Measurements from ENCODE around the gene VWA8.

Gene VWA8

GRCh38 chr13:41708713-41709112, 252.2 kb downstream of the VWA8 start:
- Mint-ChIP-seq H3K9me3 (no peaks in the 10 kb centered on the region), H3K27me3 (no peaks in the 10 kb centered on the region), H3K4me3 (no peak overlapping the region), H3K27ac (no peak overlapping the region), H3K4me1 (ENCODE audit: low read depth) (peaks cover 7% of the 10 kb centered on the region), H3K36me3 (ENCODE audit: low read depth) (peaks cover 29% of the 10 kb centered on the region)

- no peaks in the 10 kb centered on the region for H3K9me3 Mint-ChIP-seq
- H3K27ac Mint-ChIP-seq: no peak overlapping the region
- H3K4me3 Mint-ChIP-seq: no peak overlapping the region
- H3K36me3 Mint-ChIP-seq (ENCODE audit: low read depth): peaks cover 29% of the 10 kb centered on the region
- peaks cover 7% of the 10 kb centered on the region for H3K4me1 Mint-ChIP-seq (ENCODE audit: low read depth)
- no peaks in the 10 kb centered on the region for H3K27me3 Mint-ChIP-seq
Measured at GRCh38 chr13:41707194-41707821, 253.6 kb downstream of the VWA8 start.

DNA sequence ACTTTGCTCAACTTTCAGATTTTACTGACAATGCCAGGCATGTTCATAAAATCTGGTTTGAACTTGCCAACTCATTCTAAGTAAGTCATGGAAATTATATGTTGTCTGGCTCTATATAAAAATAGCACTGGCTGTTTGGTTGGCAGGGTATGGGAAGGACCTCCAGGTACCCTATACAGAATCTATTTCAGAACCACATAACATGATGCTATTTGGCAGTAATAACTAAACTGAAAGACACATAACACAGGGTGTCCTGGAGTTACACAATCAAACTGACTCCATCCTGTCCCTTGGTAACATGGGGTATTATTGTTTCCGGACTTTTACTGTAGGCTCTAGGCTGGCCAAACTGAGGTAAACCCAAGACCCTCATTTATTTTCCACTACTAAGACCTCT, 254.8 kb downstream of the VWA8 start:
- Mint-ChIP-seq H3K27ac (no peak overlapping the region), H3K9me3 (no peaks in the 10 kb centered on the region), H3K4me3 (no peak overlapping the region), H3K27me3 (no peaks in the 10 kb centered on the region), H3K4me1 (ENCODE audit: low read depth) (peaks cover 7% of the 10 kb centered on the region), H3K36me3 (ENCODE audit: low read depth) (peaks cover 28% of the 10 kb centered on the region)

- Mint-ChIP-seq H3K27me3 (no peaks in the 10 kb centered on the region), H3K27ac (no peak overlapping the region), H3K9me3 (no peaks in the 10 kb centered on the region), H3K4me1 (ENCODE audit: low read depth) (peaks cover 7% of the 10 kb centered on the region), H3K4me3 (no peak overlapping the region), H3K36me3 (ENCODE audit: low read depth) (peaks cover 22% of the 10 kb centered on the region)
Measured at GRCh38 chr13:41702540-41702939, 258.4 kb downstream of the VWA8 start.

- H3K9me3 Mint-ChIP-seq: no peaks in the 10 kb centered on the region
- peaks cover 22% of the 10 kb centered on the region for H3K36me3 Mint-ChIP-seq (ENCODE audit: low read depth)
- H3K27ac Mint-ChIP-seq: no peak overlapping the region
- H3K27me3 Mint-ChIP-seq: no peaks in the 10 kb centered on the region
- no peak overlapping the region for H3K4me3 Mint-ChIP-seq
- peaks cover 7% of the 10 kb centered on the region for H3K4me1 Mint-ChIP-seq (ENCODE audit: low read depth)
Measured at GRCh38 chr13:41701676-41702075, 259.2 kb downstream of the VWA8 start.

DNA sequence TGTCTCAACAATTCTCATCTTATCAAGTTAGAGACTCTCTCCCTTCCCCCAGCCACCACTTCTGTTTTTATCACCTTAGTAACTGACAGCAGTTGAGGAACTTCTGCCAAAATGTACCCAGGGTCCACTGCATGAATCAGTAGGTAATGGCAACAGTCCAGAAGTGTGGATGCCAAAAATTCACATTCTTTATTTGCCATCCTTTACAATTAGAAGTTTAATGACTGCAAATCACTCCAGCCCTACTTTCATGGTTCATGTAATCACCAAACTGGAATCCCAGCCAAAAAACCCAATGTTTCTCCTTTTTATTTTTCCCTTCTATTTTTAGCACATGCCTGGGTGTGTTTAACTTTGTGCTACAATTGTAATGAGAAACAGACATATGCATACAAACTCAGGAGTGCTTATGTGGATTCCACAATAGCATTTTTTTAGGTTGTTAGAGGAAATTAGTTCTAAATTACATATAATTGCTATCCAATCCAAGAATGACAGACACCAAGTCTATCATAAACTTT, 260.1 kb downstream of the VWA8 start:
- Mint-ChIP-seq H3K4me1 (ENCODE audit: low read depth) (peaks cover 4% of the 10 kb centered on the region), H3K36me3 (ENCODE audit: low read depth) (peaks cover 22% of the 10 kb centered on the region), H3K27me3 (no peaks in the 10 kb centered on the region), H3K4me3 (no peak overlapping the region), H3K9me3 (no peaks in the 10 kb centered on the region), H3K27ac (no peak overlapping the region)

DNA sequence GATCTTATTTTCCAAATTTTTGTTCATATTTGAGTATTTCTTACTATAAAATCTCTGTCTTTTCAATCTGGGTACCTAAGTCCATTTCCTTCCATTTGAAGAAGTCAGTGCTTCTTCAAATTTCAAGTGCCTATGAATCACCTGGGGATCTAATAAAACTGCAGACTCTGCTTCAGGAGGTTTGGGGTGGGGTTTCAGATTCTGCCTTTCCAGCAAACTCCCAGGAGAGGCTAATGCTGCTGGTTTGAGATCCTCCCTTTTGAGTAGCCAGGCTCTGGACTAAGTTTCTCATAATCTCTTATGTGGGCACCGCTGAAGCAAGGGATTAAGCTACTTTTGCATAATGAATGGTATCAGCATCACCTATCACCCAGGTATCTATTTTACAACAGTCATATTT, 261.1 kb downstream of the VWA8 start:
- Mint-ChIP-seq H3K4me1 (ENCODE audit: low read depth) (peaks cover 14% of the 10 kb centered on the region), H3K4me3 (no peak overlapping the region), H3K27ac (no peak overlapping the region), H3K9me3 (no peaks in the 10 kb centered on the region), H3K36me3 (ENCODE audit: low read depth) (peaks cover 17% of the 10 kb centered on the region), H3K27me3 (no peaks in the 10 kb centered on the region)

DNA sequence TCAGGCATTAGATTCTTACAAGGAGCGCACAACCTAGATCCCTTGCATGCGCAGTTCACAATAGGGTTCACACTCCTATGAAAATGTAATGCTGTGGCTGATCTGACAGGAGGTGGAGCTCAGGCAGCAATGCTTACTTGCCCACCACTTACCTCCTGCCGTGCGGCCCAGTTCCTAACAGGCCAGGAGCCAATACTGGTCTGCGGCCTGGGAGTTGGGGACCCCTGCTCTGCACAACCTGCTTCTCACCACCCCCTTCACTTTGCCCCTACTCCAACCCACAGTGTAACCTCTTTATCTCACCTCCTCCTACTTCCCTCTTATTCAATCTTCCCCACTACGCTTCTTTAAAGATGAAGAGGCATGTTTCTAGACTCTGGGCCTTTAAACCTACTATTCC, 263.3 kb downstream of the VWA8 start:
- no peaks in the 10 kb centered on the region for H3K9me3 Mint-ChIP-seq
- no peak overlapping the region for H3K27ac Mint-ChIP-seq
- H3K36me3 Mint-ChIP-seq (ENCODE audit: low read depth): peaks cover 20% of the 10 kb centered on the region
- no peak overlapping the region for H3K4me3 Mint-ChIP-seq
- H3K27me3 Mint-ChIP-seq: no peaks in the 10 kb centered on the region
- peaks cover 16% of the 10 kb centered on the region for H3K4me1 Mint-ChIP-seq (ENCODE audit: low read depth)

- Mint-ChIP-seq H3K36me3 (ENCODE audit: low read depth) (peaks cover 21% of the 10 kb centered on the region), H3K4me3 (no peak overlapping the region), H3K27ac (no peak overlapping the region), H3K9me3 (no peaks in the 10 kb centered on the region), H3K27me3 (no peaks in the 10 kb centered on the region), H3K4me1 (ENCODE audit: low read depth) (peaks cover 16% of the 10 kb centered on the region)
Measured at GRCh38 chr13:41696163-41697003, 264.5 kb downstream of the VWA8 start.

GRCh38 chr13:41694545-41695301, 266.2 kb downstream of the VWA8 start:
- no peak overlapping the region for H3K27ac Mint-ChIP-seq
- H3K27me3 Mint-ChIP-seq: no peaks in the 10 kb centered on the region
- H3K36me3 Mint-ChIP-seq (ENCODE audit: low read depth): peaks cover 30% of the 10 kb centered on the region
- H3K9me3 Mint-ChIP-seq: no peaks in the 10 kb centered on the region
- peaks cover 16% of the 10 kb centered on the region for H3K4me1 Mint-ChIP-seq (ENCODE audit: low read depth)
- no peak overlapping the region for H3K4me3 Mint-ChIP-seq

DNA sequence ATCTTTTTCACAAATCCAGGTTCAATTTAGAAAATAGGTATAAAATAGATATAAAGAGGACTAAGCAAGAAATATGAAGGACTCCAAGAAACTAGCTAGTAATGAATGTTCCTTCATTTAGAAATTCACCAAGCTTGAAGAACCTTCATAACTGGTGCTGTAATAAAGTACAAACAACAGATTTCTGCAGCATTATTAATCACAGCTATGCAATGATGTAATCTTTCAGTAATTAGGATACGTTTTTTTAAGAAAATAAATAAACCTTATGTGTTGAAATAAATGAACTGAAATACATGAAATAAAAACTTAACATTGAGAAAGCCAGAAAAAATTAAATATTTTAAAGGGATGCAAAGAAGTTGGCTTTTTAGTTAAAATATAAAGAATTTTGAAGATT, 267.5 kb downstream of the VWA8 start:
- peaks cover 16% of the 10 kb centered on the region for H3K4me1 Mint-ChIP-seq (ENCODE audit: low read depth)
- H3K27me3 Mint-ChIP-seq: no peaks in the 10 kb centered on the region
- H3K27ac Mint-ChIP-seq: no peak overlapping the region
- no peak overlapping the region for H3K4me3 Mint-ChIP-seq
- peaks cover 34% of the 10 kb centered on the region for H3K36me3 Mint-ChIP-seq (ENCODE audit: low read depth)
- H3K9me3 Mint-ChIP-seq: no peaks in the 10 kb centered on the region

DNA sequence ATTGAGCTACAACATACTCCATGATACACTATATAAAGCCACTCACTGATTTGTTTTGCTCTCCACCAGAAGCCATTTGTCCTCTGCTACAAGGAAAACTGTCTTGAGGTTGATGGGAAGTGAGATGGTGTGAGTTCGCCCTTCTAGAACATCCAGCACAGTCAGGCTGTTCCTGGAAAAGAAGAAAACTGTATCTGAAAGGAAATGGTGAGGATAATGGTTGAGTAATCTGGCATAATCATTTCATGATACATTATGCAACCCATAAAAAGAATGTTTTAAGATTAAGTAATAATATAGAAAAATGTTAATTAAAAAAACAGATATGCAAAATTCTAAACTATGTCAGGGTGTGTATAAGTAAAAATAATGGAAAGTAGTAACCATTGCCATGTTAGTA, 269.6 kb downstream of the VWA8 start:
- H3K4me1 Mint-ChIP-seq (ENCODE audit: low read depth): peaks cover 12% of the 10 kb centered on the region
- no peaks in the 10 kb centered on the region for H3K27me3 Mint-ChIP-seq
- H3K4me3 Mint-ChIP-seq: no peak overlapping the region

GRCh38 chr13:41682766-41683165, 278.1 kb downstream of the VWA8 start:
- Mint-ChIP-seq H3K27me3 (no peaks in the 10 kb centered on the region), H3K4me3 (no peak overlapping the region), H3K9me3 (no peaks in the 10 kb centered on the region), H3K4me1 (ENCODE audit: low read depth) (peaks cover 21% of the 10 kb centered on the region), H3K36me3 (ENCODE audit: low read depth) (peaks cover 63% of the 10 kb centered on the region), H3K27ac (no peak overlapping the region)

More for the DNA sequence above, 269.6 kb downstream of the VWA8 start:
- Mint-ChIP-seq H3K9me3 (no peaks in the 10 kb centered on the region), H3K36me3 (ENCODE audit: low read depth) (peaks cover 36% of the 10 kb centered on the region), H3K27ac (no peak overlapping the region)

GRCh38 chr13:41682001-41682400, 278.9 kb downstream of the VWA8 start:
- Mint-ChIP-seq H3K27ac (no peak overlapping the region), H3K27me3 (no peaks in the 10 kb centered on the region), H3K4me3 (no peak overlapping the region), H3K9me3 (no peaks in the 10 kb centered on the region), H3K4me1 (ENCODE audit: low read depth) (peaks cover 21% of the 10 kb centered on the region), H3K36me3 (ENCODE audit: low read depth) (peaks cover 66% of the 10 kb centered on the region)

GRCh38 chr13:41681587-41681986, 279.3 kb downstream of the VWA8 start:
- H3K4me1 Mint-ChIP-seq (ENCODE audit: low read depth): peaks cover 21% of the 10 kb centered on the region
- no peak overlapping the region for H3K4me3 Mint-ChIP-seq
- no peaks in the 10 kb centered on the region for H3K27me3 Mint-ChIP-seq
- peaks cover 66% of the 10 kb centered on the region for H3K36me3 Mint-ChIP-seq (ENCODE audit: low read depth)
- no peaks in the 10 kb centered on the region for H3K9me3 Mint-ChIP-seq
- no peak overlapping the region for H3K27ac Mint-ChIP-seq
